MM.1S (cell line): Measurements from ENCODE around the gene MARF1.

Experiments used
- DNase-seq: peaks from one replicate; pipeline ENCODE4 v3.0.0-alpha.2; 2015
- H2AFZ ChIP-seq: fragments of 300-600 bp; sonication (generic); 2 replicates; pipeline ENCODE4 v1.6.0; 2016; ENCODE audit warnings: antibody characterized with exemption, low read length
- H3F3A ChIP-seq: fragments of 300-600 bp; sonication (generic); 2 replicates; pipeline ENCODE4 v1.6.1; 2016; ENCODE audit warnings: mild to moderate bottlenecking, antibody characterized with exemption, low read length, moderate library complexity, mixed read lengths; ENCODE audit not compliant: insufficient read depth
- H3K27ac ChIP-seq: fragments of 300-600 bp; sonication (generic); 2 replicates; pipeline ENCODE4 v1.5.1; 2016; ENCODE audit warnings: mild to moderate bottlenecking, low read length
- H3K27me3 ChIP-seq: fragments of 300-600 bp; sonication (generic); replicated peaks from 2 replicates; pipeline ENCODE4 v1.6.0; 2016; ENCODE audit warnings: low read length; ENCODE audit not compliant: insufficient read depth
- H3K36me3 ChIP-seq: fragments of 300-600 bp; sonication (generic); replicated peaks from 2 replicates; pipeline ENCODE4 v1.6.1; 2016; ENCODE audit warnings: mild to moderate bottlenecking, low read length, mixed read lengths; ENCODE audit not compliant: insufficient read depth
- H3K4me1 ChIP-seq: fragments of 300-600 bp; sonication (generic); 2 replicates; pipeline ENCODE4 v1.6.1; 2016; ENCODE audit warnings: low read length, mixed read lengths
- H3K4me2 ChIP-seq: fragments of 300-600 bp; sonication (generic); 2 replicates; pipeline ENCODE4 v1.6.0; 2016; ENCODE audit warnings: low read depth, low read length
- H3K4me3 ChIP-seq: fragments of 300-600 bp; sonication (generic); 2 replicates; pipeline ENCODE4 v1.5.1; 2016; ENCODE audit warnings: low read length, mixed read lengths
- H3K79me2 ChIP-seq: fragments of 300-600 bp; sonication (generic); 2 replicates; pipeline ENCODE4 v1.6.1; 2016; ENCODE audit warnings: mixed run types, low read length, mixed read lengths
- H3K9ac ChIP-seq: fragments of 300-600 bp; sonication (generic); 2 replicates; pipeline ENCODE4 v1.6.1; 2016; ENCODE audit warnings: low read length, mixed read lengths
- H3K9me2 ChIP-seq: fragments of 300-600 bp; sonication (generic); replicated peaks from 2 replicates; pipeline ENCODE4 v1.6.1; 2016; ENCODE audit warnings: mild to moderate bottlenecking, low read length, mixed read lengths; ENCODE audit not compliant: insufficient read depth
- H3K9me3 ChIP-seq: fragments of 300-600 bp; sonication (generic); replicated peaks from 2 replicates; pipeline ENCODE4 v1.6.1; 2016; ENCODE audit warnings: mild to moderate bottlenecking, low read length, mixed read lengths; ENCODE audit not compliant: insufficient read depth
- H4K20me1 ChIP-seq: fragments of 300-600 bp; sonication (generic); 2 replicates; pipeline ENCODE4 v1.6.1; 2016; ENCODE audit warnings: mild to moderate bottlenecking, low read length, moderate library complexity, mixed read lengths; ENCODE audit not compliant: insufficient read depth
- EZH2 ChIP-seq: fragments of 300-600 bp; sonication (generic); optimal IDR thresholded peaks from 2 replicates; pipeline ENCODE3; 2017; ENCODE audit warnings: low read depth, mild to moderate bottlenecking, antibody characterized with exemption, low read length, mixed read lengths
- EZH2phosphoT487 ChIP-seq: fragments of 300-600 bp; sonication (generic); IDR thresholded peaks from 2 replicates; pipeline ENCODE4 v1.6.1; 2018; ENCODE audit warnings: antibody characterized with exemption, low read length
- TF ChIP-seq, protein P1 (sequence below): fragments of 300-600 bp; sonication (generic); IDR thresholded peaks from 2 replicates; pipeline ENCODE4 v1.5.1; 2016; ENCODE audit warnings: antibody characterized with exemption, low read length, mixed read lengths

The MARF1 gene

DNA sequence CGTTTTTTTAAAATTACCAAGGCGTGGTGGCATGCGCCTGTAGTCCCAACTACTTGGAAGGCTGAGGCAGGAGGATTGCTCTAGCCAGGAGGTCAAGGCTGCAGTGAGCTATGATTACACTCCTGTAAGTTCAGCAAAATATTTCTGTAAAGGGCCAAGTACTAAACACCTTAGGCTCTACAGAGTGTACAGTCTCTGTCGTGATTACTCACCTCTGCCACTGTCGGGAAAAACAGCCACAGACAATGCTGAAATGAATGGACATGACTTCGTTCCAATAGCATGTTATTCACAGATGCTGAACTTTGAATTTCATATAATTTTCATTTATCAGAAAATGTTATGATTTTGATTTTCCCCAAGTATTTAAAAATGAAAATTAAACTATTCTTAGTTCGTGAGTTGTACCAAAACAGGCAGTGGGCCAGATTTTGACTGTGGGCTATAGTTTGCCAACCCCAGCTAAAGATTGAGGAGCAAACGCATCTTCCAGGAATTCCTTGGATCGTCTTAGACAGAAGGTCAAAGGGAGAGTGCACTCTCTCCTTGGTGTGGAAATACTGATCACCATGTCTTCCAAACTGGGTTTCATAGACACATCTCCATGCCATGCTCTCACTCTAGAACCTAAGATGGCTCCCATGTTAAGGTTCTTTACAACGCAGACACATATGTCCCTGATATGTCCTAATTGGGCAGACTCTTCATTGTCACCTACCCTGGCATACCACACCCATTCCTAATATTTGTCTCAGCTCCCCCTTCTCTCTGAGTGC lies 89.5 kb downstream of the MARF1 start:
- Histone ChIP-seq H3K4me3 (no peak overlapping the region), H3K9me2 (no peaks in the 10 kb centered on the region), H3F3A (no peaks in the 10 kb centered on the region), H3K36me3 (no peaks in the 10 kb centered on the region), H3K27ac (no peak overlapping the region), H3K4me2 (no peak overlapping the region), H3K9ac (no peak overlapping the region), H3K4me1 (no peaks in the 10 kb centered on the region), H3K79me2 (no peaks in the 10 kb centered on the region), H4K20me1 (no peaks in the 10 kb centered on the region), H2AFZ (no peak overlapping the region), H3K27me3 (no peaks in the 10 kb centered on the region), H3K9me3 (no peaks in the 10 kb centered on the region)
- TF ChIP-seq EZH2phosphoT487 (no peak), EZH2 (no peak)
- TF ChIP-seq, protein P1, sequence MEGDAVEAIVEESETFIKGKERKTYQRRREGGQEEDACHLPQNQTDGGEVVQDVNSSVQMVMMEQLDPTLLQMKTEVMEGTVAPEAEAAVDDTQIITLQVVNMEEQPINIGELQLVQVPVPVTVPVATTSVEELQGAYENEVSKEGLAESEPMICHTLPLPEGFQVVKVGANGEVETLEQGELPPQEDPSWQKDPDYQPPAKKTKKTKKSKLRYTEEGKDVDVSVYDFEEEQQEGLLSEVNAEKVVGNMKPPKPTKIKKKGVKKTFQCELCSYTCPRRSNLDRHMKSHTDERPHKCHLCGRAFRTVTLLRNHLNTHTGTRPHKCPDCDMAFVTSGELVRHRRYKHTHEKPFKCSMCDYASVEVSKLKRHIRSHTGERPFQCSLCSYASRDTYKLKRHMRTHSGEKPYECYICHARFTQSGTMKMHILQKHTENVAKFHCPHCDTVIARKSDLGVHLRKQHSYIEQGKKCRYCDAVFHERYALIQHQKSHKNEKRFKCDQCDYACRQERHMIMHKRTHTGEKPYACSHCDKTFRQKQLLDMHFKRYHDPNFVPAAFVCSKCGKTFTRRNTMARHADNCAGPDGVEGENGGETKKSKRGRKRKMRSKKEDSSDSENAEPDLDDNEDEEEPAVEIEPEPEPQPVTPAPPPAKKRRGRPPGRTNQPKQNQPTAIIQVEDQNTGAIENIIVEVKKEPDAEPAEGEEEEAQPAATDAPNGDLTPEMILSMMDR = no peak
- DNase-seq = no peak

DNA sequence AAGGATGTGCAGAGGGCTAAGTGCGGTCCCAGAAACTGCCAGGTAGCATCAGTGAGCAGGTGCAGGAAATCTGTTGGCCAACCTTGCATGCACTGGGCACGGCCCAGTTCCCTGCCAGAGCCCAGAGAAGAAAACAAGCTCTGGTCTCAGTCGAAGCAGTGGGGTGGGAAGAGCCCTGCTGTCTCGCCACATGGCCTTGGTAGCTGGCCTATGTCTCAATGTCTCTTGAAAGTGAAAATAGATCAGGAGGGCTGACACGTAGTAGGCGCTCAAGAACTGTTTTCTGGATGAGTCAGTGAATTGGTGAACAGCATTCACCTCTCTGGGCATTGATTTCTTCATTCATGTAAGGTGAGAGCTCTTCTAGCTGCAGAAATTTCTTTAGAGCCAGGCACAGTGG lies 90.4 kb downstream of the MARF1 start:
- no peaks in the 10 kb centered on the region for H3K79me2 ChIP-seq
- H3K4me3 ChIP-seq = no peak overlapping the region
- TF ChIP-seq EZH2 (no peak), EZH2phosphoT487 (no peak)
- TF ChIP-seq, protein P1 = no peak
- no peak overlapping the region for H3K9ac ChIP-seq
- H3K27ac ChIP-seq = no peak overlapping the region
- no peaks in the 10 kb centered on the region for H3K9me3 ChIP-seq
- H2AFZ ChIP-seq = no peak overlapping the region
- no peaks in the 10 kb centered on the region for H3K27me3 ChIP-seq
- H3K4me1 ChIP-seq = no peaks in the 10 kb centered on the region
- H3K4me2 ChIP-seq = no peak overlapping the region
- no peak for DNase-seq
- H4K20me1 ChIP-seq = no peaks in the 10 kb centered on the region
- no peaks in the 10 kb centered on the region for H3K36me3 ChIP-seq
- no peaks in the 10 kb centered on the region for H3K9me2 ChIP-seq
- H3F3A ChIP-seq = no peaks in the 10 kb centered on the region

- Histone ChIP-seq H3K4me2 (no peak overlapping the region), H3K27ac (no peak overlapping the region), H3K4me1 (no peaks in the 10 kb centered on the region), H3K9me2 (no peaks in the 10 kb centered on the region), H4K20me1 (no peaks in the 10 kb centered on the region), H3K9me3 (no peaks in the 10 kb centered on the region), H2AFZ (no peak overlapping the region), H3K9ac (no peak overlapping the region), H3K36me3 (no peaks in the 10 kb centered on the region), H3F3A (no peaks in the 10 kb centered on the region), H3K79me2 (no peaks in the 10 kb centered on the region), H3K4me3 (no peak overlapping the region), H3K27me3 (no peaks in the 10 kb centered on the region)
- TF ChIP-seq EZH2phosphoT487 = no peak
- TF ChIP-seq EZH2 = no peak
- TF ChIP-seq, protein P1 = no peak
- DNase-seq = no peak
Measured at GRCh38 chr16:15548482-15548891, 94.5 kb downstream of the MARF1 start.
